Globus pallidus (tissue), 1 donor: ENCODE results near the gene TMCC1.
"Not testable (repeated sequence)": the region's sequence is repeated elsewhere in the genome, so short reads cannot be mapped to it uniquely, and the experiment has no call there.

Source experiments
- DNase-seq: peaks from one replicate; pipeline ENCODE4 v3.0.0-alpha.2; 2015; ENCODE audit warnings: low spot score

Gene TMCC1

DNA sequence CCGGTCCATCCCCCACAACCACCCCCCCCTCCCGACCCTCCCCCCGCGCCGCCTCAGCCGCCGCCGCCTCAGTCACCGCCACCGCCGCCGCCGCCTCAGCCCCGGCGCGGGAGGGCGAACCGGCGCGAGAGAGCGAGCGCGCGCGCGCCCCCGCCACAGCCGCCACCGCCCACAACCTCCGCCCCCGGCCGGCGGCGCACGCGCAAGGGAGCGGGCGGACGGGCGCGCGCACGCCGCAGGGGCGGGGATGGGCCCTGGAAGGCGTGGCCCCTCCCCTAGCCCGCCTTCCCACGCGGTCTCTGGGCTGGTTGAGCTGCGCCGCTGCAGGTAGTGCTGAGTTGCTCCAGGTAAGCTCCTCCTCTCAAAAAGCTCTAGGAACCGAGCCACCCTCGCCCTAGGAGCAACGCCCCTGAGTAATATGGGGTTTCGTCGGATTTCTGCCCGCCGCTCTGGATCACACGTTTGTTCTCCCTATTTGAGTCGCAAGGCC lies at the start of gene TMCC1:
TMCC1 (minus strand) TSS at position 131 of the 490 bp plus-strand sequence.
- peak; percentile 85 for DNase-seq

DNA sequence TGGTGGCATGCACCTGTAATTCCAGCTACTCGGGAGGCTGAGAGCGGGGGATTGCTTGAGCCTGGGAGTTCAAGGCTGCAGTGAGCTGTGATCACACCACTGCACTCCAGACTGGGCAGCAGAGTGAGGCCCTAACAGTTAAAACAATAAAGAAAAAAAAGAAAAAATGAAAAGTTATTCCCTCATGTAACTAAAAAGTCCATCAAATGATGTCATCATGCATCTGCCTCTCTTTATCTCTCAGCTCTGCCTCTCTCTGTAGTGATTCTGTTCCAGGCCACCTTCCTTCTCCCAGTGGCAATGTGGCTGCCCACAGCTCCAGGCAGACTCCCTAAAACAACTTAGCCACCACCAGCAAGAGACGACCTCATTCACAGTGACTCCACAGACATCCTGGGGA lies 49.5 kb upstream of the TMCC1 start:
- no peak for DNase-seq

DNA sequence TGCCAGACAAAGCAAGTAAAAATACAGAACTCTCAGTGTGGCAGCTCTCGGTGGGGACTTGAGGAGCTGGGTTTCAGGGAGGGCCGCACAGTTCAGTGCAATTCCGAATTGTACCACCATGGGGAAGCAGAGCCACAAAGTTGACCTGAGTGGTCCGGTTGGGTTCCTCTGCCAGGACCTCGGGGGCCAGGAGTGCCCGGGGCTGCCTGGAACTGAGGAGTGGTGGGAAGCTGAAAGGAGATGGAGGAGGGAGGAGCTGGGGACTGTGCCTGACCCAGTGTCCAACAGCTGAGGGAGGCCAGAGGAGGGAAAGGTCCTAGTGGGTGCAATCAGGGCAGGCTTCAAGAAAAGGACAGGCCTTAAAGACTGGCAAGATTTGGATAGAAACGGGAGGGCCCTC lies 48.8 kb upstream of the TMCC1 start:
- DNase-seq, result peak; percentile 67

DNA sequence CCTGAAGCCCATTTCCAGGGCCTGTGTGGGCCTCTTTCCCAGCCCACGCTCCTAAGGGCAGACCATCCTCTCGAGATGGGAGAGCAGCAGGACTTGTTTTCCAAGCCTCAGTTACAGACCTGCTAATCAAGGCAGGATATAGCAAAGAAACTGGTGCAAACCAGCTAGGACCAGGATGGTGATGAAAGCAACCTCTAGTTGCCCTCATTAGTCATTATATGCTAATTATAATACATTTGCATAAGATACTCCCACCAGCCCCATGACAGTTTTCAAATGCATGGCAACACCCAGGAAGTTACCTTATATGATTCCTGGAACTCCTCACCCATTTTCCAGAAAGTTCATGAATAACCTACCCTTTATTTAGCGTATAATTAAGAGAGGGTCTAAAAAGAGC lies 46.6 kb upstream of the TMCC1 start:
- DNase-seq, result no peak

DNA sequence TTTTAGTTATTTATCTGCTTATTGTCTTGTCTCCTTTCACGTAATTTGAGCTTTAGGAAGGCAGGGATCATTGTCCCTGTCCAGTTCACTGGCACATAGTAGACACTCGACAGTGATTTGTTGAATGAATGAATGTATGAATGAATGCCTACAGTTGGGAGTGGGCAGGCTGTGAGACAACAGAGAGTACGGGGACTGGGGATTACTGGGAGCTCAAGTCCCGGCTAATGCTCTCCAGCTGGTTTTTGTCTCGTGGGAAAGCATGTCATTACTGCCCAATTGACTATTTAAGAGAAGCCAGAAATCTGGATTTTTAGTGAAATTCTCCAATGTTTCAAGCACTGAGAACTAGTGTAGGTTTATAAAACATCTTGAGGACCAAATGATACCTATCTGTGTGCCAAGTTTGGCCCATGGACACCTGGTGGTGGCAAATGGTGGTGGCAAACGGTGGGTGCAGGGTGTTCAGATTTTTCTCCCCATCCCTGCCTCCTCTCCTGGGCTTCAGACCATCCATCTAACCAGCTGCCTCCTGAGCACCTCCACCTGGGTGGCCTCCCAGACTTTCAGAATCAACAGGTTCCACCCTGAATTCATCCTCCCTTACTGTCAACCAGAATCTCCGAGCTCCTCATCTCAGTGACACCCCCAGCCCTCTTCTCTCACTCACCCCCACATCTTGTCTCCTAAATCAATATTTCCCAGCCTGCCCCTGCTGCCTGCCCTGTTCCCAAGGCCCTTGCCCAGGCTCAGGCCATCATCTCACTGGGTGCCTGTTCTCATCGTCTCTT lies 44.8 kb upstream of the TMCC1 start:
- no peak for DNase-seq

DNA sequence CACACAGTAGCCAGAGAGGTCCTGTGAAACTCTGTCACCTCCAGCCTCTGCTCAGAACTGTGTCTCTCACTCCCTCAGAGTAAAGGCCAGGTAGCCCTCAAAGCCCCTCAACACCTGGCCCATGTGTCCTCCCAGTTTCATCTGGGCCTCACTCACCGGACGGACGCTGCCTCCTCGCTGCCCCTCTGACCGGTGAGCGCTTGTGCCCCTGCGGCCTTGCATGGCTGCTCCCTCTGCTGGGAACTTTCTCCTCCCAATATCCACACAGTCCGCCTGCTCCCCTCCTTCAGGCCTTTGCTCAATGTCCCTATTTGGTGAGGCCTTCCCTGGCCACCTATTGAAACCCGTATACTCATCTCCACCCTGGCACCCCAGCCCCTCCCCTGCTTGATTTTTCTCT lies 44.2 kb upstream of the TMCC1 start:
- DNase-seq, result no peak

DNA sequence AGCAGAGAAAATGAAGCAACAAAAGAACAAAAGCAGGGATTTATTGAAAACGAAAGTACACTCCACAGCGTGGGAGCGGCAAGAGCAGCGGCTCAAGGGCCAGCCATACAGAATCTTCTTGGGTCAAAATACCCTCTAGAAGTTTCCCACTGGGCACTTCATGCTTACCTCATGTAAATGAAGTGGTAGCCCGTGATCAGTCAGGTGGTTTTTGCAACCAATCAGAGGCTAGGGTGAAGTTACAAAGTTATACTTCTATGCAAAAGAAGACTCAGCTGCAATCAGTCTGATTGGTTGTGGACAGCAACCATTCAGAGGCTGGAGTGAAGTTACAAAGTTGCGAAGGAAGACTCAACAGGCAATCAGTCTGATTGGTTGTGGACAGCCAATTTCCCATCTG lies 43.2 kb upstream of the TMCC1 start:
- peak; percentile 70 for DNase-seq

DNA sequence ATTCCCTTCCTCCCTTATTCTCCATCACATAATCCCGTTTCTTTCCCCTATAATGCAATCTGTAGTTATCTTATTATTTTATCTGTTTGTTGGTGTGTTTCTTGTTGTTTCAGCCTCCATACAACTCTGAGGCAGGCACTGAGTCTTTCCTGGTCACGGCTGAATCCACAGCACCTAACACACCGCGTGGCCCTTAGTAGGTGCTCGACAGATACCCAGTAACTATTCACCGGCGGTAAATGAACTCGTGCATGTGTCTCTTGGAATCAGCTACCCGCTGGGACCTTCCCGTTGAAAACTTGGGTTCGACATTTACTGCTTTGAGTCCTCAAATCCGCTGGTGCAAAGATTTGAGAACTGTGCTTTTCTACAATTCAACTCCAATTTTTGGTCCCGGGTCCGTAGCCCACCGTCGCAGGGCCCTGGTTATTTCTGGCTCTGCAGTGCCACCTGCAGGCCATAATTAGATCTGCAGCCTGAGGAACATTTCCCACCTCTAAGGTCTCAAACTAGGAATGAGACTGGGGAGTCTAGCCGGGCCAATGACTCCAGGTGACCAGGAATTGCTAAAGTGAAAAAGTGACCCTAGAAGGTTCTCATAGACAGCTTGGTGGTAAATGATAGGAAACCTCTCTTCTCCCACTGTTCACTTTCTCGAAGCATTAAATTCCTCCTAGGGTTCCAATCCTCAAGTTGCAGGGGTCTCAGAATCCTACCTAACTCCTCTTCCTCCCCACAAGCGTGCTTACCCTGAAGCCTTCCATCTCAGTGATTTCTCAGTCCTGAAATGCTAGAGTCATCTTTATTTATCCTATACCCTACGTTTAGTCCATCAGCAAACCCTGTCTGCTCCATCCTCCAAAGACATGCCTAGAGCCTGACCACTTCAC lies 41.0 kb upstream of the TMCC1 start:
- DNase-seq, result peak; percentile 21

DNA sequence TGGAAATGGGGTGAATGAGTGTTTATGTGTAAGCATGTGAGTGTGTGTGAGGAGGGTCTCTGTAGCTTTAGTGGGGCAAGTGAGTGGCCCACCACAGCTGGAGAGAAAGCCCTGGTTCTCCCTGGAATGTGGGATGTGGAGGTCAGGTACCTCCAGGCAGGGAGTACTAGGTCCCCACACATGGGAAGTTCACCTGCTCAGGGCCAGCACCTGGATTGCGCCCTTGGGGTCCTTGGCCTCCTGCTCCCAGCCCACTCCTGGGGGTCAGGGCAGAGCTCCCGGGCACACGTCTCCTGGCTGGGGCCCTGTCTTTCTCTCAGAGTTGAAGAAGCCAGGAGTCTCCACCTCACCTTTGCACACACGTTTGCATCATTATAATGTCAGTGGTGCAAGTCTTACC lies 40.0 kb upstream of the TMCC1 start:
- no peak for DNase-seq

DNA sequence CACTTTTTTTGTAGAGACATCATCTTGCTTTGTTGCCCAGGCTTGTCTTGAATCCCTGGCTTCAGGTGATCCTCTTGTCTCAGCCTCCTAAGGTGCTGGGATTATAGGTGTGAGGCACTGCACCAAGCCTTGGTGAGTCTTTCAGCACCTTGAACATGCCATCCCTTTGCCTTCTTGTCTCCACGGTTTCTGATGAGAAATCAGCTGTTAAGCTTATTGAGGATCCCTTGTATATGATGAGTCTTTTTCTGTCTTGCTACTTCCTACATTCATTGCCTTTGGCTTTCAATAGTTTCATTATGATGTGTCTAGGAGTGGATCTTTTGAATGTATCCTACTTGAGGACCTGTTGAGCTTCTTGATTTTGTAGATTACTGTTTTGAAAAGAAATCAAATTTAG lies 35.9 kb upstream of the TMCC1 start:
- no peak for DNase-seq

DNA sequence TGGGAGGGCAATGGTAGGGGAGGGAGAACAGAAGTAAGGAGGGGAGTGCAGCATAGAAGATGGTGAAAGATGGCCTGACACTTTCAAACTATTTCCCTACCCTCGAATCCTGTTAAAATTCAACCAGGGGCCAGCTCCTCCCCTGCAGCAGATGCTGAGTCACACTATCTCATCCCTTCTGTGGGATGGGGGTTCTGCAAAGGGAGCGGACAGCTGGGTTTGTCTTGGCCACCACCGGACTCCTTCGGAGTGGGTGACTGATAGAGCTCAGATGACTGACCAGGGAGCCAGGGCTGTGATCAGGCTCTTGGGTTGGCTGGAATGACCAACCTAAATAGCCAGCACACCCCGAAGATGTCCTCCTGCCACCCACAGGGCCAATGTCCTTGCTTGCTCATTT lies 33.6 kb upstream of the TMCC1 start:
- no peak for DNase-seq

DNA sequence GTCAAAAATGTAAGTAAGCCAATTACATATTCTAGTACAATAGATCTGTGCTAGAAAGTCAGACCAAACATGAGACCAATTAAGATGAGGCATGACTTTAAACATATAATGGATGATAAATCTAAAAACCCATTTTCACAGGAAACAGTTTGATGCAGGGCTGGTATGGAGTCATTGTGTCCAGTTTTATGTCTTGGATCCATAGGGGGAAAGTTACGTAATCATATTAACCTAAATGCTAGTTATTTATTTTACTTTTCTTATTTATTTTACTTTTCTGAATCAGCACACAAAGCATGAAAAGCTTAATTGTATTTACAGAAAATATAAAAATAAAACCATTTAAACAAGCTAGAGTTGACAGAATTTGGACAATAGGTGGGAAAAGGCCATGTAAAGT lies 26.3 kb upstream of the TMCC1 start:
- no peak for DNase-seq

DNA sequence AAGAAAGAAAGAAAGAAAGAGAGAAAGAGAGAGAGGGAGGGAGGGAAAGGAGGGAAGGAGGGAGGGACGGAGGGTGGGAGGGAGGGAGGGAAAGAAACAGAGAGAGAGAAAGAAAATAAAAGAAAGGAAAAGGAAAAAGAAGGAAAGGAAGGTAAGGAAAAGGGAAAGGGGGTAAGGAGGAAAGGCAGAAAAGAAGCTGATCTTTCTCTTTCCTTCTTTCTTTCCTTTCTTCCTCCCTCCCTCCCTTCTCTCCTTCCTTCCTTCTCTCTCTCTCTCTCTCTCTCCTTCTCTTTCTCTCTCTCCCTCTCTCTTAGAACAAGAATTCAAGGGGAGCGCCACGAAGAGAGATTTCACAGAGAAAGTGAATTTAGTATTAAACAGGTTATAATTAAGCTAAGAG lies 25.8 kb upstream of the TMCC1 start:
- no peak for DNase-seq

DNA sequence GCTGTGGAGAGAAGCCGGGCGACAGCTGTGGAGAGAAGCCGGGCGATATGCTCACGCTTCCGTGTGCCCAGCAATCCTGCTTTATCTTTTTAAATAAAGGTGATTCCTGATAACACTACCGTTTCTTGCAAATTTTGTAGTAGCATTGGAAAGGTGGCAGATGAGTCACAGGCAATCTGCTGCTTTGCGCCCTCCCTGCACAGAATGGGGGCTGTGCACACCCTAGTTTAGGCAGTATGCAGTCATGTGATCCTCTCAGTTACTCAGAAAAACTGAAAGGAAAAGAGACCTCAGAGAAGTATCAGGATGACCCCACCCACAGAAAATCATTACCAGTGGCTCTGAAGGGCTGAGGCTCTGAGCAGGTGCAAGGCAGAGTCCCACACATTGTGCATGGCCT lies 24.9 kb upstream of the TMCC1 start:
- no peak for DNase-seq

DNA sequence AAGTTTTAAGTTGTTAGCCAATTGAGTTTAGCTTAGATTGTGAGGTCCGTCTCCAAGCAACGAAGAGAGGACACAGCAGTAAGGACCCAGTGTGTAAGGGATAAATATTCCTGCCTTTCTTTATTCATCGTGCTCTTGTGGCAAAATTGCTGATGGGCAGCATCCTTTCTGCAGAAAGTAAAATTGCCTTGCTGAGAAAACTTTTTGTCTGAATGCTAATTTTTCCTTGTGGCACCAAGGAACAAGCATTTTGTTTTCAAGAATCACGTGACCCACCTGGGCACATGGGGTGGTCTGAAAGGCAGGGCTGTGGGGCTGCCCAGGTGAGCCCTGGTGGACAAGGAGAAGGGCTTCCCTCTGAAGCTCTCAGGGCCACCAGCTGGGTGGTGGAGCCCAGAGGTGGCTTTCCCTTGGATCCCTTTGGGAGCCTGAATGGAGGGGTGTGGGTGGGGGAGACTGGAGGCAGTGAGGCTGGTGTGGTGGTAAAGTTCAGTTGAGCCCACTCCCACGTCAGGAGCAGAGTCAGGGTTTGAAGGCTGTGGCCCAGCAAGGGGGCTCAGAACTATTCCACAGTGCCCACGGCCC lies 24.0 kb upstream of the TMCC1 start:
- no peak for DNase-seq

DNA sequence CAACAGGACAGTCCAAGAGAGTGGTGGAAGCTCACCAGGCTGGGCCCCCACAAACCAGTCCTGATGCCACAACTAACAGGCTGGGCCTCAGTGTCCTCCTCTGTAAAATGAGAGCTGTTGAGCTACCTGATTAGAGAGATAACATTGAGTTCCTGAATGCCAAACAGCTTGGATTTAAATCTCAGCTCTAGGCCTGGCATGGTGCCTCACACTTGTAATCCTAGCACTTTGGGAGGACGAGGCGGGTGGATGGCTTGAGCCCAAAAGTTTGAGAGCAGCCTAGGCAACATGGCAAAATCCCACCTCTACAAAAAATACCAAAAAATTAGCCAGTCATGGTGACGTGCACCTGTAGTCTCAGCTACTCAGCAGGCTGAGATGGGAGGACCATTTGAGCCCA lies 20.1 kb upstream of the TMCC1 start:
- DNase-seq, result no peak

DNA sequence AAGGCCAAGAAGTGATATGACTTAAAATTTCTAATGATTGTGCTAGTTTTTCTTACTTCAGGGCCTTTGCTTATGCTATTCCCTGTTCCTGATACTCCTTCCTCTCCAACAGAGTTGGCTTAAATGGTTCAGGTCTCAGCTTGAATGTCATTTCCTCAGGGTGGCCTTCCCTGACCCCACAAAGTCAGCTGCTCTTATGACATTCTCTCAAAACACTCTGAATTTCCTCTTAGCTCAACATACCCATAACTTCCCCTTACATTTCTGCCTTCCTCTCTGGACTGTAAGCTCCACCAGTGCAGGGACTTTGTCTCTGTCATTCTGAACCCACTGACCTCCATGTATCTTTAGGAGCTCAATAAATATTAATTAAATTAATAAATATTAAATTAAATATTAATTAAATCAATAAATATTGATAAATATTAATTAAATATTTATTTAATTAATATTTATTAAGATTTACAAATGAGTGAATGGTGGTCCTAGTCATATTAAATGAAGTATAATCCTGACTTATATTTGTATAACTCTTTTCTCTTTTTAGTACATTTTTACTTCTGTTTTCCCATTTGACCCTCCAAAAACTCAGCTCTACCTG lies 17.9 kb upstream of the TMCC1 start:
- DNase-seq, result peak; percentile 31

DNA sequence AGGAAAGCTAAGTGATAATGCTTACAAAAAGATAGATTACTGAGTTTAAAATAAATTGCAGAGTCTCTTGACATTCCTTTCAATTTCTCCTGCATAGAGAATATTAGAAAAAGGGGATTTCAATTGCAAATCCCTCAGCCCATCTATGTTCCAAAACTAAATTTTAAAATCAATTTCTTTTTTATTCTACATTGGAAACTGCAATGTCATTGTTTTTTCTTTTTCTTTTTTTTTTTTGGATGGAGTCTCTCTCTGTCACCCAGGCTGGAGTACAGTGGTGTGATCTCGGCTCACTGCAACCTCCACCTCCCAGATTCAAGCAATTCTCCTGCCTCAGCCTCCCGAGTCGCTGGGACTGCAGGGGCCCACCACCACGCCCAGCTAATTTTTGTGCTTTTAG lies 15.7 kb upstream of the TMCC1 start:
- not testable (repeated sequence) for DNase-seq

DNA sequence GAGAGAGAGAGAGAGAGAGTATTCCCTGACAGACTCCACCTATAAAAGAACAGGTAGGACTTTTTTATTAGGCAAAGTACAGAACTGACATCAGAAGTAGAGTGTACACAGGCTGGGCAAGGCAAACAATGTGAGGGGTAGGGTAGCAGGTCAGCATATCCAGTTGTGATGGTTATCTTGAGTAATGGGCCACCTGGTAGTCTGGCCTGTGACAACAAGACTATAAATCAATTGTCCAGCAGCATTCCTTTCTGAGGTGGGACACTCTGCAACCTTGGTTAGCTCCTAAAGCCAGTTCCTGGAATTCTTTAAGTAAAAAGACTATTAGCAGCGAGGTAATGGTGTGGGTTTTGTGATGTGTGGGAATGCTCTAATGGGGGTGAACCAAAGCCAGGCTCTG lies 14.9 kb upstream of the TMCC1 start:
- no peak for DNase-seq

DNA sequence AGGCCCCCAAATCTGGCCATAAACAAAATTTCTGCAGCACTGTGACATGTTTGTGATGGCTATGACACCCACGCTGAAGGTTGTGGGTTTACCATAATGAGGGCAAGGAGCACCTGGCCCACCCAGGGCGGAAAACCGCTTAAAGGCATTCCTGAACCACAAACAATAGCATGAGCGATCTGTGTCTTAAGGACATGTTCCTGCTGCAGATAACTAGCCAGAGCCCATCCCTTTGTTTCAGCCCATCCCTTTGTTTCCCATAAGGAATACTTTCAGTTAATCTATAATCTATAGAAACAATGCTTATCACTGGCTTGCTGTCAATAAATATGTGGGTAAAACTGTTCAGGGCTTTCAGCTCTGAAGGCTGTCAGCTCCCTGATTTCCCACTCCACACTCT lies 7.8 kb upstream of the TMCC1 start:
- not testable (repeated sequence) for DNase-seq

DNA sequence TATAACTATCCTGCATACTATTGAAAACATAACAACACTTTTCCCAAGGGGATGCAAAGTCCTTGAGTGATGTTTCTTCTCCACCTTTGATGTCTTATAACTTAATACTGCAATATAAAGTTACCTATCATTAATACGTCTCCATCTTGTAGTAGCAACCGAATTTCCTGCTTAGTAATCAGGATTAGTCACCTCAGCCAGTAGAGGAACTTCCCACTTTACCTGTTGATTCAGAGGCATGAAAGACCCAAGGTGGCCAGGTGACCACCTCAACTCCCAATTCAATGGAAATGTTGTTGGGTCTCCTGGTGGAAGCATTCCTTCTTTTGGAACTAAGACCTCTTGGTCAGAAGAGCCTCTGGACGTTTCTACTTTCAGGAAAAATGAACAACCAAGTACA lies 3.5 kb upstream of the TMCC1 start:
- no peak for DNase-seq

DNA sequence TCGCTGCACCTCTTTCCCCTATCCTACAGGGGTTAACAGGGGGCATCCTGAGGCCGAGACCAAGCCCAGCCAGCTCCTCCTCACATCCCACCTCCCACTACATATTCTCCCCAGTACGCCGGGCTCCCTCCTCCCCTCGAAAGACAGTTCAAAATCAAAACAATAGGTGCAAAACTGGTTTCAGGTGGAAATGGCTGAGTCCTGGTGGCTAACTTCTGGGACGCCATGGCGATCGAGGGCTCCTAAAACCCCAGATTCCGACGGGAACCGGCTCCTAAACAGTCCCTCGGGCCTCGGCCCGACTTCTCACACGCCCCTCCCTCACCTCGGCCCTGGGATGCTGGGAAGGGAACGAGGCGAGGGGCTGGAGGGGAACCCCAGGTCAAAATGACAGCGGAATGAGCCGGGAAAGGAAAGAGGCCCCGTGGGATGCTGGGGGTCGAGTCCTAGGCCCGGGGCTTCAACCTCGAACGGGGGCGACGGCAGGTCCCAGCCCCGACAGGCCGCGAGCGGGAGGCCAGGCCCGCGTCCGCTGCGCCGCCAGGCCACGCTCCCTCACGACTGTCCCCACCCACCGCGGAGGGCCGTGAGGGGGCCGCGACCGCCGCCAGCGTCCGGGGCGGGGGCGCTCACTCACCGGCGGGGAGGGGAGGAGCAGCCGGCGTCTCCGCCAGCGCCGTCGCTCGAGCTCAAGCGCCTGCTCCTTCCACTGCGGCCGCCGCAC lies 492 bp downstream of the TMCC1 start:
- peak; percentile 43 for DNase-seq
